Astrocyte of the spinal cord (primary cell): ENCODE results near the gene SNCAIP.

Experiments used
- DNase-seq: peaks from one replicate; pipeline ENCODE4 v3.0.0; 2011; ENCODE audit warnings: low read depth, low spot score
- H3K4me3 ChIP-seq: 2 replicates; pipeline ENCODE4 v1.5.1; 2011; ENCODE audit warnings: low read depth, mild to moderate bottlenecking, low read length, moderate library complexity
- in situ Hi-C: cut with HindIII; loops from 2 replicates; pipeline ENCODE4 v1.10.0; 2017; ENCODE audit warnings: low sequenced_read_pairs
- TF ChIP-seq, protein P1 (sequence below): IDR thresholded peaks from 2 replicates; pipeline ENCODE4 v1.5.1; 2012; ENCODE audit warnings: low read depth, mild to moderate bottlenecking, low read length, inconsistent platforms

The SNCAIP gene

GRCh38 chr5:122430319-122430586 is 118.2 kb downstream of the SNCAIP start:
- DNase-seq = no peak
- TF ChIP-seq, protein P1, sequence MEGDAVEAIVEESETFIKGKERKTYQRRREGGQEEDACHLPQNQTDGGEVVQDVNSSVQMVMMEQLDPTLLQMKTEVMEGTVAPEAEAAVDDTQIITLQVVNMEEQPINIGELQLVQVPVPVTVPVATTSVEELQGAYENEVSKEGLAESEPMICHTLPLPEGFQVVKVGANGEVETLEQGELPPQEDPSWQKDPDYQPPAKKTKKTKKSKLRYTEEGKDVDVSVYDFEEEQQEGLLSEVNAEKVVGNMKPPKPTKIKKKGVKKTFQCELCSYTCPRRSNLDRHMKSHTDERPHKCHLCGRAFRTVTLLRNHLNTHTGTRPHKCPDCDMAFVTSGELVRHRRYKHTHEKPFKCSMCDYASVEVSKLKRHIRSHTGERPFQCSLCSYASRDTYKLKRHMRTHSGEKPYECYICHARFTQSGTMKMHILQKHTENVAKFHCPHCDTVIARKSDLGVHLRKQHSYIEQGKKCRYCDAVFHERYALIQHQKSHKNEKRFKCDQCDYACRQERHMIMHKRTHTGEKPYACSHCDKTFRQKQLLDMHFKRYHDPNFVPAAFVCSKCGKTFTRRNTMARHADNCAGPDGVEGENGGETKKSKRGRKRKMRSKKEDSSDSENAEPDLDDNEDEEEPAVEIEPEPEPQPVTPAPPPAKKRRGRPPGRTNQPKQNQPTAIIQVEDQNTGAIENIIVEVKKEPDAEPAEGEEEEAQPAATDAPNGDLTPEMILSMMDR = no peak
- no peak overlapping the region for H3K4me3 ChIP-seq
- in situ Hi-C loops = no loop called here

DNA sequence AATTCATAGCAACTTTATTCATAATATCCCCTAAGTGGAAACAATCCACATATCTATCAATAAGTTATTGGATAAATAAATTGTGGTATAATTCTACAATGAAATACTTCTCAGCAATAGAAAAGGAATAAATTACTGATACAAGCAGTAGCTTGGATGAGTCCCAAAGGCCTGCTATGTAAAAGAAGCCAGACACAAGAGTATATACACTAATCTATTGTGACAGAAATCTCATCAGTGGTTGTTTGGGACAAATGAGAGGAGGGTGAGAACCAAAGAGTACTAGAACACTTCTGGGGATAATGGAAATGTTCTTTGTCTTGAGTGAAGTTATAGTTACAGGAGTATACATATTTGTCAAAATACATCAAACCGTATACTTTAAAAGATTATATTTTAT is 119.3 kb downstream of the SNCAIP start:
- in situ Hi-C loops = no loop called here

GRCh38 chr5:122434205-122434970 is 122.4 kb downstream of the SNCAIP start:
- in situ Hi-C loops = no loop called here
- DNase-seq = peak; percentile 38
- TF ChIP-seq, protein P1 = no peak
- H3K4me3 ChIP-seq = no peak overlapping the region

More for the DNA sequence above, 119.3 kb downstream of the SNCAIP start:
- TF ChIP-seq, protein P1 = no peak
- no peak overlapping the region for H3K4me3 ChIP-seq
- no peak for DNase-seq

DNA sequence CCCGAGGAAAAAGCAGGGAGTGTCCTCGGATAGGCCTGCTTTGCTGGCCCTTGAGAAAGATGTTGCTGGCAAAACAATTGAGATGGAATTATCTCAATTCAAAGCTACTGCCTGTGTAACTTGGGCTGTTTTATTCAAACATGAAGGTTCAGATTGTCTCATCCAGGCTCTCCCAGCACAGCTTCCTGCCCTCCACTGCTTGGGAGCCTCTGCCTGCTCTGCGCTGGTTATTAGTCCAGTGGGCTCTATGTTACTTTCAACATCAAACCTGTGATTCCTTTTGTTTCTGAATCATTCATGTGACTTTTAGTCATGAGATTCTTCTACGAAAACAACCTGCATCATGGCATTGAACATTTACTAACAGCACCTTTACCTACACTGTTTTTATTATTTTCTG is 123.2 kb downstream of the SNCAIP start:
- TF ChIP-seq, protein P1 = no peak
- H3K4me3 ChIP-seq = no peak overlapping the region
- in situ Hi-C loops = no loop called here
- no peak for DNase-seq

DNA sequence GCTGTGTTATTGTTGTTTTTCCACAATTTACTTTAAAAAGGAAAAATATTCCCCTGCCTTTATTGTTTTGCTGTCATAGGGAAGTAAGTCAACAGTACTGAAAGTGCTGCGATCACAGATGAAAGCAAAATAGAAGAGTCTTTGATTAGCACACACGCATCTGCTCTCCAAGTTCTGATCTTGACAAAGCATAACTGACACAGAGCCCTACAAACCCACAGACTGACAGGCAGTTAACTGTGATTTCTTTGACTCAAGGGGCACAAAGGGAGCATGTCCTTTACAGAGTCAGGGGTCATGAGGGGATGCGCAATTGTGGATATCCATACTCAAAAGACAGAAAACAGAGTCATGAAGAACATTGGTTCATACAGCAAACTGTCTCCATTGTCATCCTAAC is 123.7 kb downstream of the SNCAIP start:
- in situ Hi-C loops = no loop called here

DNA sequence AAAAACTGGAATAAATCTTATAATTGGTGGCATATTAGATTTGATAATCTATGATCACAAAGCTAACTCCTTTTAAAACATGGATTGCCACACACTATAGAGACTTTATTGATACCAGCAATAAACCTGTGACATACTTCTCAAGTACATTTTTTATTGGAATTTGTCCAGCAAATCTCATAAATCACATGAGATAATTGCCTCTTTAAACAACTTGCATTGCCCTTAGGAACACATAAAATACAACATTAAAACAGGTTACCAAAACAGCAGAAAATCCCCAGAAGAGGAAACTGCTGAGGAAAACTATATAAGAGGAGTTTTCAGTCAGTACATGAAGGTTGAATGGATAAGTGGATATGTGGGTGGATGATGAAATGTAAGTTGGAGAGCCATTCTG is 124.6 kb downstream of the SNCAIP start:
- H3K4me3 ChIP-seq = no peak overlapping the region
- in situ Hi-C loops = no loop called here
- TF ChIP-seq, protein P1 = no peak
- DNase-seq = no peak

More for the DNA sequence above, 123.7 kb downstream of the SNCAIP start:
- TF ChIP-seq, protein P1 = no peak
- DNase-seq = no peak
- H3K4me3 ChIP-seq = no peak overlapping the region
